AG04449 (cell line): ENCODE data around the gene WNK3.

ENCODE experiments used
- CTCF ChIA-PET: fragments of 350-600 bp; formaldehyde crosslinking; extraction: SDS; loops from one replicate; lab custom pipeline; 2021; ENCODE audit warnings: antibody characterized with exemption; lab: Yijun Ruan, JAX
- POLR2A ChIA-PET: fragments of 400-600, 350-600 bp; formaldehyde crosslinking; extraction: SDS; loops from one replicate; lab custom pipeline; 2020; ENCODE audit warnings: antibody characterized with exemption, inconsistent platforms; lab: Yijun Ruan, JAX
- DNase-seq: peaks from one replicate; pipeline ENCODE4 v3.0.0-alpha.2; 2010; ENCODE audit warnings: low read depth, low spot score
- H3K4me3 ChIP-seq: 2 replicates; pipeline ENCODE4 v1.5.1; 2011; ENCODE audit warnings: low read depth, mild to moderate bottlenecking, control low read depth, low read length
- TF ChIP-seq, protein P1 (sequence below): IDR thresholded peaks from one replicate; pipeline ENCODE4 v1.5.1; 2011; ENCODE audit warnings: mild to moderate bottlenecking, moderate library complexity, low read length, control low read depth, inconsistent platforms; ENCODE audit not compliant: insufficient read depth; ENCODE audit errors: missing control alignments

Gene WNK3

DNA sequence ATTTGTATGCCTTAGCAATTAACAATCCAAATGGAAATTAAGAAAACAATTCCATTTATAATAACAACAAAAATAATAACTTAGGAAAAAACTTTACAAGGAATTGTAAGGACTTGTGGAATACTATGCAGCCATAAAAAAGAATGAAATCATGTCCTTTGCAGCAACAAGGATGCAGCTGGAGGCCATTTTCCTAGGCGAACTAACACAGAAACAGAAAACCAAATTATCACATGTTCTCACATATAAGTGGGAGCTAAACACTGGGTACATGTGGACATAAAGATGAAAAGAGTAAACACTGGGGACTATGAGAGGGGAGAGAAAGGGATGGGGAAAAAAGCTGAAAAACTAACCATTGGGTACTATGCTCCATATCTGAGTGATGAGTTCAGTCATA is 77.4 kb downstream of the WNK3 start:
- CTCF ChIA-PET = no interaction called here
- TF ChIP-seq, protein P1, sequence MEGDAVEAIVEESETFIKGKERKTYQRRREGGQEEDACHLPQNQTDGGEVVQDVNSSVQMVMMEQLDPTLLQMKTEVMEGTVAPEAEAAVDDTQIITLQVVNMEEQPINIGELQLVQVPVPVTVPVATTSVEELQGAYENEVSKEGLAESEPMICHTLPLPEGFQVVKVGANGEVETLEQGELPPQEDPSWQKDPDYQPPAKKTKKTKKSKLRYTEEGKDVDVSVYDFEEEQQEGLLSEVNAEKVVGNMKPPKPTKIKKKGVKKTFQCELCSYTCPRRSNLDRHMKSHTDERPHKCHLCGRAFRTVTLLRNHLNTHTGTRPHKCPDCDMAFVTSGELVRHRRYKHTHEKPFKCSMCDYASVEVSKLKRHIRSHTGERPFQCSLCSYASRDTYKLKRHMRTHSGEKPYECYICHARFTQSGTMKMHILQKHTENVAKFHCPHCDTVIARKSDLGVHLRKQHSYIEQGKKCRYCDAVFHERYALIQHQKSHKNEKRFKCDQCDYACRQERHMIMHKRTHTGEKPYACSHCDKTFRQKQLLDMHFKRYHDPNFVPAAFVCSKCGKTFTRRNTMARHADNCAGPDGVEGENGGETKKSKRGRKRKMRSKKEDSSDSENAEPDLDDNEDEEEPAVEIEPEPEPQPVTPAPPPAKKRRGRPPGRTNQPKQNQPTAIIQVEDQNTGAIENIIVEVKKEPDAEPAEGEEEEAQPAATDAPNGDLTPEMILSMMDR = no peak
- H3K4me3 ChIP-seq = no peak overlapping the region
- DNase-seq = no peak
- POLR2A ChIA-PET = no interaction called here

DNA sequence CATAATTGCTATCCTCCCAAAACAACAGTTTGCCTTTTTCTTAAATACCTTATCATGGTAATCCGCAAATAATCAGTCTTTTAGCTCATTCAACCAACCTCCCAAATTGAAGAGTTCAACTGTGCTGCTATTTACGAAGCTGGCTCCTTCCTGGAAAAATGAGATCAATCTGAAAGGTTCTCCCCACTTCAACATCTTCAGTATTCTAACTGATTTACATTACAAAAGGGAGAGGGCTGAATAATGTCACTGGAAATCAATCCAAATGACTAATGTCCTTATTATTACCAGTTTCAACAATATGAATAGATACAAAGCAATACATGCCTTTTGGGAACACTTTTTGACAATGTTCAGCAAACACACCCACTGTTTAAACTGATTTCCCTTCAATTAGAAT is 86.2 kb downstream of the WNK3 start:
- ChIA-PET POLR2A (no interaction called here), CTCF (no interaction called here)
- TF ChIP-seq, protein P1 = no peak
- DNase-seq = no peak
- H3K4me3 ChIP-seq = no peak overlapping the region

DNA sequence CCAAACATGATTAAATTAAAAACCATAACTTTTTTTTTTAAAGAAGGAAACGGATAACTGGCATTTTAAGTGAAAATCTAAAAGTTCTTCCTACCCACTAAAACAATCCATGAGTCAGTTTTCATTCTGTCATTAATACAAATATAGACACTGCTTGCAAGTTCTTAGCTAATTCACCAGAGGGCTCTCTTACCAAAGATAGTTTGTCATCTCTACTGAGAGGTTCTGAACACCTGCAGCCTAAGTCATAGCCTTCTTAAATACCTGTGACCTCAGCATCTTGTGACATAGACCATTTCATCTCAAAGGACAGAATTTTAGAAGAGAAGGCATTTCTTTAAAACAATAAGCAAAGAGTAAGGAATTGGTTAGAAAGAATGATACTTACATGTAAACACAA is 109.5 kb downstream of the WNK3 start:
- H3K4me3 ChIP-seq = no peak overlapping the region
- POLR2A ChIA-PET = no interaction called here
- TF ChIP-seq, protein P1 = no peak
- CTCF ChIA-PET = interaction anchor here (0.9 to 1.6 kb wide), 2 partner anchors 11 to 309 kb away, joined by 3 read pairs; no protein-coding TSS in a partner anchor
- DNase-seq = no peak

DNA sequence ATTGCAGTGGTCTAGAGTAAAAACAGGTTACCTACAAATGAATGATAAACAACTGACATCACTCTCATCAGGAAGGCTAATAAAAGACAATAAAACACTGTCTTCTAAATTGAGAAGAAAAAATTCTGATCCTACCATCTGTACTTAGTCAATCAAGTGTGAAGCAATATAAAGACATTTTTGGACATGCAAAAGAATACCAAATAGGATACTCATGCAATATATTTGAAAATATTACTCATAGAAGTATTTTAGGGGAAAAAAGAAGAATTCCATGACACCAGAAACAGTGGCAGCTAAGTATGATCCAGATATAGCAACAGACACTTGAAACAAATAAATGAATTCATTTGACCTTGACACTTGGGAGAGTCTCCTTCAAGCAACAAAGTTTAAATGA is 111.0 kb downstream of the WNK3 start:
- no peak overlapping the region for H3K4me3 ChIP-seq
- no peak for DNase-seq
- ChIA-PET POLR2A (no interaction called here), CTCF (interaction anchor here (0.8 kb wide), 1 partner anchor 9 kb away, joined by 3 read pairs; no protein-coding TSS in a partner anchor)
- TF ChIP-seq, protein P1 = no peak

DNA sequence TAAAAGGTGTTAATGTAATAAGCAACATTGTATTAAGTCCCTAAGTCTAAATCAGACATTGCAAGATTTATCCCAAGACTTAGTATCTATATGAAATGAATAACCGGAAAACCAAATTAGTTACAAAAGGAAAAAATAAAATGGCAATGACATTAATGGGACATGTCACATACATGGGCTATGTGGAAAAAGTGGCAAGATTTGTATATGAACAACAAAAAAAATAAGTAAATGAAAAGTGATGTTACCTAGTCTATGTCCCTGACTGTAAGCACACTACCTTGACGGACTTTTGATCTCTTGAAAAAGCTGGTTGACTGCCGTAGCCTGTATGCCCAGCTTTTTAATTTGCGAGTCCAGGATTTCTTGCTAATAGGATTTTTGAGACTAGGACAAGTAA is 119.3 kb downstream of the WNK3 start:
- no peak for DNase-seq
- ChIA-PET CTCF (no interaction called here), POLR2A (no interaction called here)
- no peak overlapping the region for H3K4me3 ChIP-seq
- TF ChIP-seq, protein P1 = no peak

DNA sequence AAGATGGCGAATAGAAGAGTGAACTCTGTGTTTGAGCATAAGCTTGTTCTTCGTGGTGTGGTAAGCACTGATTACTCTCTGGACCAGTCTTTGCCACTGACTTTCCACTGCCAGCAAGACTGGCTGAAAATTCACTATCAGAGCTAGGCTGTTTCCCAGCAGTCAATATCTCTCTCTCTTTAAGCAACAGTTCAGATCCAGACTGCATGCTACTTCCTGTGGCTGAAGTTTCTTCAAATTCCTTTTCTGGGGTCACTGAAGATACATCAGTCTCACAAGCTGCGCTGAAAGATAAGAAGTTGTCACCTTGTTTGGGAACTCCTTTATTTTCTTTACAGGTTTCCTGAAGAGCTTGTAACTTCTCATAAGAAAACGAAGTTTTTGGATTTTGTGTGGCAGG is 120.8 kb downstream of the WNK3 start:
- CTCF ChIA-PET = no interaction called here
- TF ChIP-seq, protein P1 = no peak
- POLR2A ChIA-PET = no interaction called here

More for the DNA sequence above, 120.8 kb downstream of the WNK3 start:
- H3K4me3 ChIP-seq = no peak overlapping the region
- no peak for DNase-seq
